ENCODE results near the gene CRACDL. TPM values are rescaled to one million over a fixed set of nuclear protein-coding genes. Genes with fewer than 3 reads are reported as not detected.

The CRACDL gene
- total and polyA plus RNA-seq, 2 of the 13 experiments (the other 11 are each of a cell fraction or from before 2014, with no cell fraction given) = 0.15 to 0.26 TPM

DNA sequence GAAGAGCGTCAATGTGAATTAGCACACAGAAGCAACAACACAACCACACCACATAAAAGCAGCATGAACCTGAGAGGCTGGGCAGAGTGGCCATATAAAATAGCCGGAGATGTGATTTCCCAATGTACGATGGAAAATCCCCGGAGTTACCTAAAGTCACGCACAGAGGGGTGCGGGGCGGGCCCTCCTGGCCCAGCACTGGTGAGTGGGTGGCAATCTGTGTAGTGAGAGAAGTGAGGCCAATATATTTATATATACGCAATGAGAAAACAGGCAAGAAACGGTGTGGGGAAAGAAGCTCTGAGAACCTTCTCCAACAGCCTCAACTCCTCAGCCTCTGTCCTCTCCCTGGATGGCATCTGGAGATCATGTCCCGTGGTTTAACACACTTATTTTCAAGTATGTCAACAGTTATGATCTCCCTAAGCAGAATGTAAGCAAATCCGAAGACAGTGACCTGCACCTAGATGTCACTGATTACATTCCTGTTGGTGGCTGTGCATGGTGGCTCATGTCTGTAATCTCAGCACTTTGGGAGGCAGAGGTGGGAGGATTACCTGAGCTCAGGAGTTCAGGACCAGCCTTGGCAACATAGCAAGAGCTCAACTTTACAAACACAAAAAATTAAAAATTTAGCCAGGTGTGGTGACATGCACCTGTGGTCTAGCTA lies 41.6 kb downstream of the CRACDL start:
- H3K9me3 ChIP-seq (ENCODE audit: low read length) = no peaks in the 10 kb centered on the region
- ATAC-seq = no peak
- H3K9ac ChIP-seq (ENCODE audit: insufficient read depth, low read depth, low read length) = no peak overlapping the region
- H2AFZ ChIP-seq (ENCODE audit: low read length) = no peak overlapping the region
- FAIRE-seq = no peak
- no peak overlapping the region for H3K27ac ChIP-seq (ENCODE audit: extremely low read length, insufficient read depth, low read length)
- 73% methylated on average over 11 of the region's 11 CpGs for WGBS (ENCODE audit: low lambda C conversion rate)
- BruUV-seq (replicated peaks) = no TSS peak
- in situ Hi-C loops (cut with HindIII; ENCODE audit: extremely low pct_ligation_motif_present, low pct_unique_long_range_greater_than_20kb) (no loop called here), intact Hi-C loops (cut with micrococcal nuclease; ENCODE audit: unreplicated experiment) (no loop called here)
- no peaks in the 10 kb centered on the region for H3K36me3 ChIP-seq (replicated peaks in 1 of 2; ENCODE audit: control insufficient read depth in 1 of 2, insufficient read depth in 2 of 2, low read length in 2 of 2)
- POLR2A ChIA-PET = no interaction called here
- CTCF ChIA-PET (ENCODE audit: low intra/inter-chr PET ratio, low total read pairs) = no interaction called here
- no peak for DNase-seq (ENCODE audit: low spot score)
- no peaks in the 10 kb centered on the region for H4K20me1 ChIP-seq (ENCODE audit: insufficient read depth, low read length)
- H3K79me2 ChIP-seq (ENCODE audit: insufficient read depth, low read length) = no peaks in the 10 kb centered on the region
- no peaks in the 10 kb centered on the region for H3K4me1 ChIP-seq (ENCODE audit: insufficient read depth, low read length)
- H3K4me3 ChIP-seq (replicated peaks in 1 of 3; ENCODE audit: insufficient read depth in 1 of 3, low read depth in 2 of 3, low read length in 3 of 3) = no peak overlapping the region
- H3K4me2 ChIP-seq (ENCODE audit: low read depth, low read length) = no peak overlapping the region
- peaks cover 3 to 38% of the 10 kb centered on the region in 2 experiments; a peak in 4 of 5 replicates for H3K27me3 ChIP-seq (ENCODE audit: control insufficient read depth in 1 of 2, insufficient read depth in 2 of 2, low read length in 2 of 2)
- TF ChIP-seq ZBTB20 (CRISPR knock-in tag; IDR thresholded peaks at IDR 0.05; ENCODE audit: borderline replicate concordance, low read depth) = no peak
- TF ChIP-seq ZNF674 (CRISPR knock-in tag; IDR thresholded peaks at IDR 0.05; ENCODE audit: low read depth) = no peak
- no peak for TF ChIP-seq GATAD2A (CRISPR knock-in tag; IDR thresholded peaks at IDR 0.05)
- TF ChIP-seq ZNF616 (CRISPR knock-in tag; IDR thresholded peaks at IDR 0.05; ENCODE audit: low read depth) = no peak
- no peak for TF ChIP-seq U2AF2 (IDR thresholded peaks at IDR 0.05; ENCODE audit: low read depth, low read length)
- TF ChIP-seq PCBP2 (optimal IDR thresholded peaks at IDR 0.05; ENCODE audit: low read depth, low read length, poor library complexity, severe bottlenecking) = no peak
- TF ChIP-seq ZC3H13 (CRISPR knock-in tag; IDR thresholded peaks at IDR 0.05) = no peak
- no peak for TF ChIP-seq TOPORS (CRISPR knock-in tag; IDR thresholded peaks at IDR 0.05)
- no peak for TF ChIP-seq ZNF318 (CRISPR knock-in tag; IDR thresholded peaks at IDR 0.05)
- no peak for TF ChIP-seq RELA (CRISPR knock-in tag; IDR thresholded peaks at IDR 0.05)
- no peak for TF ChIP-seq NFYB (CRISPR knock-in tag; IDR thresholded peaks at IDR 0.05)
- no peak for TF ChIP-seq TBL1XR1 (IDR thresholded peaks at IDR 0.05; ENCODE audit: borderline replicate concordance, low read length, partially characterized antibody)
- TF ChIP-seq CBFB (CRISPR knock-in tag; IDR thresholded peaks at IDR 0.05) = no peak
- no peak for TF ChIP-seq RFXAP (CRISPR knock-in tag; IDR thresholded peaks at IDR 0.05; ENCODE audit: borderline replicate concordance)
